ENCODE data around the gene SLC6A3.
"Not testable (repeated sequence)": the region's sequence is repeated elsewhere in the genome, so short reads cannot be mapped to it uniquely, and the experiment has no call there.

The SLC6A3 gene

DNA sequence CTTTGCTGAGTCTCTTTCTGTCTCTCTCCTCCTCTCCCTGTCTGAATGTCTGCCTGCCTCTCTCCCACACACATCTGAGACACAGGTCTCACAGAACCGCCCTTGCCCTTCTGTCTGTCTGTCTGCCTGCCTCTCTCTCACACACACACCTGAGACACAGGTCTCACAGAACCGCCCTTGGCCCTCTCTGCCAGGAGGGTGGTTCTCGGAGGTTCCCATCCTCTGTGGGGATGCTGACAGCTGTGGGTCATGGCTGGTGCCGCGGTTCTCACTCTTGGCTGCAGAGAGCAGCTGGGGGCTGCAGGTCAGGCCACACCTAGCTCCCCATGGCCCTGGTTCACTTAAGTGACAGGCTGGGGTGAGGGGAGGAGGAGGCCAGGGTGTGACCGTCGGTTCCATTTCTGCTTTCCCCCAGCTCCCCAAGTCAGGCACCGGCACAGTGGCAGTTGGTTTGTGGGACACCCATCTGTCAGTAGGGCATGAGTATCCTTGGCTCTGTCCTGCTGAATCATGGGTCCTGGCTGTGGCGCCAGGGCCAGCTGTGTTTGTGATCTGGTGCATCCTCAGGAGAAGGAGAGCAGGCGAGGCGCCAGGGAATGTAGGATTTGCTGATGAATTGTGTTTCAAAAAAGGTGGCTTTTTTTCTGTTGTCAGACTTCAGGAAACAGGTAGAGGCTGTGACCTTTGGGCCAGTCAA lies 58.0 kb downstream of the SLC6A3 start:
- no peak for DNase-seq (ENCODE audit: low spot score)

- DNase-seq (ENCODE audit: low spot score): peak; percentile 31
These were observed 58.9 kb downstream of the SLC6A3 start for GRCh38 chr5:1386274-1386717.

DNA sequence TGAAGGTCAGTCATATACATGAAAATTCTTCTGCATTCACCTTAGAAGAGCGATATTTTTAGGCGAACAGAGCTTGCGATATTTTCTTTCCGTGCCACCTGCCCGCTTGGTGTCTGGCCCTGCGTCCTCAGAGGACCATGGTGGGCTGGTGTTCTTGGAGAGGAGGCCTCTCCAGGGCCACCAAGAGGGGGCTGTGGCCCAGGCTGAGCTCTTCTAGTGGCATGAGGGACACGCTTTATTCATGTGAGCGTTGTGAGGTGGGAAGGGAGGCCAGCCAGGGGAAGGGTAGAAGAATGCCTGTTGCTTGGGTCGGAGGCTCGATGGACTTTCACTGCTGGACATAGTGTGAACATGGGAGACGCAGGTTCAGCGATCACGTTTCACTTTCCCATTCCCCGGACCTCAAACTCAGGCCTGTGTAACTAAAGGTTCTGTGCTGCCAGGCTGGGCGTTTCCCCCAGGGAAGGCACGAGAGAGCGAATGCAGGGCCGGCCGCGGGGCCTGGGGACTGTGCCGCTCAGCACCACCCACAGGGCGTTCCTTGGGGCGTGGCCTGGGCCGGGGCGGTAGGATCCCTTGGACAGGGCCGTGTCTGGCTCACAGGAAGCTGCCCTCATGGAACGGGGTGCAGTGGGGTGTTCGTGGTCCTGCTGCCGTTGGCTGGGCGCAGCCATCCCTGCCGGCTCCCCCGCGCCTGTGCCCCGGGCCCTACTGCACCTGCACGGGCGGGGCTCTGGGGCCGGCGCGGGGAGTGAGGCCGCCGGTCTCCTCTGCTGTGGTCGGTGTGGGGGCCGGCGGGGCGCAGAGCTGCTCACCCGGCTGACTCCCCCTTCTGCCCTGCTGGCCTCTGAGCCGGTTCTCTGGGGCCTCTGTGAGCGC lies 59.6 kb downstream of the SLC6A3 start:
- peak; percentile 58 for DNase-seq (ENCODE audit: low spot score)

DNA sequence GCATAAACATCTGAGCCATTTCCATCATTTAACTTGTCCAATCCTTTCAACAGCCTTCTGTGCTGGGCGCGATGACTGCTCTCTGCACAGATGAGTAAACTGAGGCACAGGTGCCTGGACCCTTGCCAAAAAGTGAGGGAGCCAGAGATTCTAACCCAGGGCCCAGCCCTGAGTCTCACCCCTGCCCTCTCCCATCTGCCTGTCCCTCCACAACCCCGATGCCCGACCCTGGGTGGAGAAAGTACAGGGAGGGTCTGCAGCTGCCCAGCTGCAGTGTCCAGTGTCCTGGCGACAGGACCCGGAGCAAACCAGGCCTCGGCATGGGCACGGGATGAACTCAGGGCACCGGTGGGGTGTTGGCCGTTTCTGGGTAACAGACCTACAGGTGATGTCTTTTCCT lies 60.7 kb downstream of the SLC6A3 start:
- no peak for DNase-seq (ENCODE audit: low spot score)

- DNase-seq (ENCODE audit: low spot score): no peak
These were observed 61.3 kb downstream of the SLC6A3 start for GRCh38 chr5:1383886-1384401.

DNA sequence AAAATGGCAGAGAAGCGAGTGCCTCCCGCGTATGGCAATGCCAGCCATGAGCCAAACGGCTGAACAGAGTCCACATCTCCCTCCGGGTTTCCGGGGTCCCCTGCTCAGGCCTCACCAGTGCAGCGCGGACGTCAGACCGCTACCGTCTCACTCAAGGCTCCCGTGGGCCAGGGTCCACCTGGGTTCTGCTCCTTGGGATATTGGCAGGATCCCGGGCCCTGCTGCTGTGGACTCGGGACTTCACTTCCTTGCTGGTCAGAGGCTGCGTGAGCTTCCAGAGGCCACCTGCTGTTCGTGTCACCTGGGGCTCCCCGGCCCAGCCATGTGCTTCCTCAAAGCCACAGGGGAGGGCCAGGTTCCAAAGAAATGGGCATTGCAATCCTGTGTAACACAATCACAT lies 61.9 kb downstream of the SLC6A3 start:
- DNase-seq (ENCODE audit: low spot score): no peak

DNA sequence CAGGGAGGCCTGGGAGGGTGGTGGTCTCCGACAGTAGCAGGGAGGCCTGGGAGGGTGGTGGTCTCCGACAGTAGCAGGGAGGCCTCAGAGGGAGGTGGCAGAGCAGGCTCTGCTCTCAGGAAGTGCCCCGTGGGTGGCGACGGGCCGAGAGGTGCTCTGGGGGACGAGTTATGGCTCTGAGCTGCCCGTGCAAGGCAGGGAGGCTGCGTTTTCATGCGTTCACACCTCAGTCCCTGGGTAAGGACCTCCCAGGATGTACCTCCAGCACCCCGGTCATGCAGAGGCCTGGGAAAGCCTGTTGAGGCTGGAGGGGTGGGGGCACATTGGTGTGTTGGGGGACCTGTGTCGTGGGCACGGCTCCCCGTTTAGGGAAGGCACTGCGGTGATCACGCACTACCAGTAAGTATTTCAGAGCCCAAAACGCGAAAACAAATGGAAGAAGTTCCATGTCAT lies 63.0 kb downstream of the SLC6A3 start:
- DNase-seq (ENCODE audit: low spot score): no peak

DNA sequence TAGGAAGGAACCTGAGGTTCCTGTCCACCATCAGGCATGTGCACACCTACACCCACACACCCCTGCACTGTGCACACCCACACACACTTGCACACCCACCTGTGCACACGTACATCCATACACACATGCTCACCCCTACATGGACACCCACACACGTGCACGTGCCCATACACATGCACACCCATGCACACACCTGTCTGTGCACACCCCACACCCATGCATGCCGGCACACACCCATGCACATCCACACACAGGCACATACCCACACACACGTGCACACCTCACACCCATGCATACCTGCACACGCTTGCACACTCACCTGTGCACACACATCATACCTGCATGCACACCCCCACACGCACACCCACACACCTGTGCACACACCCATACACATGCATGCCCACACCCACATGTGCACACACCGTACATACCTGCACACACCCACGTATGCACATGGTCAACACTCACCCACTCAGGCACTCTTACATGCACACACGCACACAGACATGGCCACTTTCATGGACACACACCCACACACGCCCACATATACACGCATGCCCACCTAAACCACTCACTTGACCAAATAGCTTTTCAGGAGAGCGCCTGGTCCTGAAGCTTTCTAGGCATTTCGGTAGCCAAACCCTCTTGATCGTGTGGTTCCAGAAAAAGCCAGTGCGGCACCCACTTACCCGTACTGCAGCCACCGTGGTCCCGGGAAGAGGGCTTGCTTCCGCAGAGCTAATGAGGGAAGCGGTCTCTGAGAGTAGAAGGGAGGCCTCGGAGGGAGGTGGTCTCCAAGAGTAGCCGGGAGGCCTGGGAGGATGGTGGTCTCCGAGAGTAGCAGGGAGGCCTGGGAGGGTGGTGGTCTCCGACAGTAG lies 63.6 kb downstream of the SLC6A3 start:
- DNase-seq (ENCODE audit: low spot score): no peak

DNA sequence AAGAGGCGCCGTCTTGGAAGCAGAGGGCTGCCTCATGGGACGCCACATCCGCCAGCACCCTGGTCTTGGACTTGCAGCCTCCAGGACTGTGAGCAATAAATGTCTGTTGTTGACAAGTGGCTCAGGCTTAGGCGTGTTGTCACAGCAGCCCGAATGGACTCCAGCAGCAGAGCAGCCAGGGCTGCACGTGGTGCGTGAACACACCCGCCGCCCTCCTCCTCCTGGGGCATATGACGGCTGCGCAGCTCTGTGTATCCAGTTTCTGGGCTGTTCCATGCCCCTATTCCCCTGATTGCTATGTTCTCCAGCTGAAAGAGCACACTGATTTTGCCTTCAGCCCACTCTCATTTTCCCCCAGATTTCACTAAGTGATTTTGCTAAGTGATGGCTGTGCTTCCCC lies 64.3 kb downstream of the SLC6A3 start:
- DNase-seq (ENCODE audit: low spot score): no peak

DNA sequence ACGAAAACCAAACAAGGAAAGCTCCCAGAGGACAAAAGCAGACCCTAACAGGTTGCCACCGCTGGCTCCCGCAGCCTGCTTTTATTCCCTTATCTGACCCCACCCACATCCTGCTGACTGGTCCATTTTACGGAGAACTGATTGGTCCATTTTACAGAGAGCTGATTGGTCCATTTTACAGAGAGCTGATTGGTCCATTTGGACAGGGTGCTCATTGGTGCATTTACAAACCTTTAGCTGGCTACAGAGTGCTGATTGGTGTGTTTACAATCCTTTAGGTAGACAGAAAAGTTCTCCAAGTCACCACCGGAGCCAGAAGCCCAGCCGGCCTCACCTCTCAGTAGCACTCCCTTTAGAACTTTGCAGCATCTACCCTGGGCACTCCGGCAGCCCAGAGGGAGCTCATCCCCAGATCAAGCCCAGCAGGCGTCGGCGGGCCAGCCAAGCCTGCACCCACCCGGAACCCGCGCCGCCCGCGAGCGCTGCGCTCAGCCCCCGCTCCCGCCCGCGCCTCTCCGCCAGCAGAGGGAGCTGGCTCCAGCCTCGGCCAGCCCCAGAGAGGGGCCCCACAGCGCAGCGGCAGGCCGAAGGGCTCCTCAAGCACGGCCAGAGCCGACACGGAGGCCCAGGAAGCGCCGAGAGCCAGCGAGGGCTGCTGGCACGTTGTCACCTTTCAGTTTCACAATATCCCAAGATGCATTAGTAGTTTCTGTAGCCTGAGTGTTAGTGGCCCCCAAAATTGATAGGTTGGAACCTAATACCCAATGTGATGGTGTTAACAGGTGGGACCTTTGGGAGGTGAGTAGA lies 65.0 kb downstream of the SLC6A3 start:
- peak; percentile 16 for DNase-seq (ENCODE audit: low spot score)

DNA sequence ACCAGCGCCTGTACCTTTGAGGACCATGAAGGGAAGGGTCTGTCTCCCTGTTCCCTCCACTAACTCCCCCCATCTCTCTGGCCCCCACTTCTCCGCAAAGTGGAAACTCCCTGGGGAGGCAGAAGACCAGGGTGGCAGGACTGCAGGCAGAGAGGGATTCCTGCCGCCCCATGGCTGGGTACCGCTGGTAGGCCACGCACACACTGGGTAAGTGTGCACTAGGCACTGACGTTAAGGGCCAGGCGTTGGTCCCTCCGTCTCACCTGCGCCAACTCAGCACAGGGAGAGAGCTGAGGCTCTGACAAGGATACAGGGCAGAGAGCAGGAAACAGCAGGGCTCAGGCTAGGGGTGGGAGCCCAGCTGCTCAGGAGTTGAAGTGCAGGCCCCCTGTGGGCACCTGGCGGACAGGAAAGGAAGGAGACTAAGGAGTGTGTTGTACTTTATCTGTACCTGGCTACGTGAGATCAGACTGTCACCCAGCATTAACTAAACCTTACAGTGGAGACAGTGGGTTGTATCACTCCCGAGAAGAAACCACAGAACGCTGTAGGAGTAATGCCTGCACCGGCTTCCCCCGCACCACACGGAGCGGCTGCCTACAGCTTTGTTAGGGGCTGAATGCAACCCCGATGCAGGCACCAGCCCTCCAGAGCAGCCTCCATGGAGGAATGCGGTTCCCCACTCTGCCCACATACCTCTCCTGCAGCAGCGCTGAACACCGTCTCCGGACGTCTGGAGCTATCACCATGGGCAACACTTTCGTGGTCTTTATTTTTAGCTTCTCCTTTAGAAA lies 66.2 kb downstream of the SLC6A3 start:
- DNase-seq (ENCODE audit: low spot score): no peak

GRCh38 chr5:1378096-1378495 lies 67.1 kb downstream of the SLC6A3 start:
- no peak for DNase-seq (ENCODE audit: low spot score)

GRCh38 chr5:1376981-1377380 lies 68.3 kb downstream of the SLC6A3 start:
- DNase-seq (ENCODE audit: low spot score): no peak

- DNase-seq (ENCODE audit: low spot score): no peak
These were observed 69.1 kb downstream of the SLC6A3 start for GRCh38 chr5:1375871-1376810.

DNA sequence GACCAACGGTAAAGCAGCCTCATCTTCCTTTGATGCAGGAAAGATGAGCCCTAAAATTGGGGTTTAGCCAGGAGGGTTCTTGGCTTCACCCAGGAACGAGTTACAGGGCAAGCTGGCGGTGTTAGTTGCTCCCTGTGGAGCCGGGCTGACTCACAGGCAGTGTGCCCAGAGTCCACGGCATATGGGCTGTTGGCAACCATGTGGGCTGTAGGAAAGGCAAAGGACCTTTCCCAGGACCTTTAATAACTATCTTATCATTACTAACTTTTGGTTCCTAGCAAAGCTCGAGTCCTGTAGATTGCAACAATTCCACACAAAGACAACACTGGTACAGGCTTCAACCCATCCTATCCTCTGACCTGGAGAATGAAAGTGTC lies 70.6 kb downstream of the SLC6A3 start:
- no peak for DNase-seq (ENCODE audit: low spot score)

DNA sequence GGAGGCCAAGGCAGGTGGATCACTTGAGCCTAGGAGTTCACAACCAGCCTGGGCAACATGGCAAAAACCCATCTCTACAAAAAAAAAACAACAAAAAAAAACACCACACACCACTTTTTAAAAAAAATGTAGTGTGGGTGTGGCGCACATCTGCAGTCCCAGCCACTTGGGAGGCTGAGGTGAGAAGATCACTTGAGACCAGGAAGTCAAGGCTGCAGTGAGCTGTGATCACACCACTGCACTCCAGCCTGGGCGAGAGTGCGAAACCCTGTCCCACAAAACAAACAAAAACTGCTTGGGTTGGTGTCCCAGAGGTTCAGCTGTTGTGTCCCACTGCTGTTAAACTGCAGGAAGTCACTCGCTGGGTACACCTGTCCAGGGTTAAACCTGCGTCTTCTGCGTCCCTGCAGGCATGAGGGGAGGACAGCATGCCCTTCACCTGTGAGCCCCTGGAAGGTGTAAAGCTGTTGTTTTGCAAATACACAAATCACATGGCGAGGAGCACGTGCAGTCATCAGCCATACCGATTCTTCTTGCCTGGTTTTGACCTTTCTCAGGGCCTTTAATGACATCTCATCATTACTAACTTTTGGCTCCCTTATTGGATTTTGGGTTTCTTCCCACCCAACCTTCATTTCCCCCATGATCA lies 71.1 kb downstream of the SLC6A3 start:
- DNase-seq (ENCODE audit: low spot score): no peak

DNA sequence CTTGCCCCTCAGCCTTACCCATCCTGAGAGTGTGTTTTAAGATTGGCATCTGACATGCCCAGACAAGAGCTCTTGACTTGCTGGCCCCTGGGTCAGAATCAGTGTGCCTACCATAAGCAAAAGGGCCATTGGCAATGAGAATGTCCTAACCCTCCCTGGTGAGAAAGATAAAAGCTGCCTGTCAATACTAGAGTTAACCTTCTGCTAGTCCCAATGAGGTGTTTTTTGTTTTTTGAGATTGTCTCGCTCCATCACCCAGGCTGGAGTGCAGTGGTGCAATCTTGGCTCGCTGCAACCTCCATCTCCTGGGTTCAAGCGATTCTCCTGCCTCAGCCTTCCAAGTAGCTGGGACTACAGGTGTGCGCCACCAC lies 73.3 kb downstream of the SLC6A3 start:
- not testable (repeated sequence) for DNase-seq (ENCODE audit: low spot score)

DNA sequence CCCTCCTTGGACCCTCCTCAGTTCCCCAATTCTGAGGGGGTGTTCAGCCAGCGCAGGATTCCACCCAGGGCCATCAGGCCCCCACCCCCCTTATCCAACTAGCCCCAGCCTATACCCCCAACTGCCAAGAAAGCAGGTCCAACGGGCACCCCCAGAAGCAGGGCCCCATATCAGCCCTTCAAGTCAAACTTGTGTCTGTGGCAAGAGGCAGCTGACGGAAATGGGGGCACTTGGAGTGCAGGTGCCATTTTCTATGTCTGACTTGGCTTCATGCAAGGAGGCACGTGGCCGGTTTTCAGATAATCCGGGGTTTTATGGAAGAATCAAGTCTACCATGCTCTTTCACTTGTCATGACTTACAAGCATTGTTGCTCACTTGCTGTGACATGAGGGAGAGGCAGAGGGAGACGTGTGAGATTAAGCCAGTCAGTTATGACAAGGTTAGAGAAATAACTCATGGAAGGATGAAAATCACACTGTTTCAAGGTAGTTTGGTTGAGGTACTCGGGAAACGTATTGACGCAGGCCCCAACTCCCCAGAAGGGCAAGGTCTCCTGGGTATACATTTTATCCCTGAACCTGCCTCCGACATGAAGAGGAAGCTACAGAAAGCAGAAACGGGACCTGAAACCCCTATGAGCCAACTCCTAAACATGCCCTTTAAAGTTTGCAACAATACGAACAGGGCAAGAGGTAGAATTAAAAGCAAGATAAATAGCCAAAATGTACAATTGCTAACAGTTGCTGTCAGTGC lies 73.8 kb downstream of the SLC6A3 start:
- DNase-seq (ENCODE audit: low spot score): no peak

Data from globus pallidus (tissue), 1 donor.